ENCODE measurements around the gene LRRN3. TPM values are rescaled to one million over a fixed set of nuclear protein-coding genes. Genes with fewer than 3 reads are reported as not detected.

Gene LRRN3
- polyA plus RNA-seq, 1 of the 3 experiments (the other 2 are of a cell fraction) = 2.1 TPM

DNA sequence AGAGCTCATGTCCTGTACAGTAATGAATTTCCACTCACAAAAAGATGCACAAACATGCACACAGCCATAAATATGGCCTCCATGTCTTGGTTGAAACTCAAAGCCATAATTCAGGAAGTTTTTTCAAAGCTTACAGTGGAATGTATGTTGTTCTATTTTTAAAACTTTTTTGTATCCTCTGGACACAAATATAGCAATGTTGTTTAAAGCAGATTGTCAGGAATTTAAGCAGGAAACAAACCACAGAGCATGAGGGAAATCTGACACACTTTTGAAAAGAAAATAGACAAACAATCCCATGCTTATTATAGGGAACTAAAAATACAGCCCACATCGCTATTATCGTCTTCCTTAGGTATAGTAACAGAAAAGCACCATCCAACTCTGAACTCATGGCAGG, 21.5 kb downstream of the LRRN3 start:
- TF ChIP-seq JUND (IDR thresholded peaks at IDR 0.05) (0 out of 2 replicates have a peak, but pooled peaks have one; percentile 6), MEF2A (IDR thresholded peaks at IDR 0.05; ENCODE audit: borderline replicate concordance, low read depth) (peak; percentile 76; the same call in 1 of the 2 replicates), RCOR1 (IDR thresholded peaks at IDR 0.05; ENCODE audit: low read length) (no peak), GABPA (IDR thresholded peaks at IDR 0.05; ENCODE audit: low read depth) (no peak), POLR2AphosphoS5 (IDR thresholded peaks at IDR 0.05; ENCODE audit: low read depth, low read length) (no peak), YY1 (IDR thresholded peaks at IDR 0.05; ENCODE audit: low read depth) (no peak)
- TF ChIP-seq, protein P1, sequence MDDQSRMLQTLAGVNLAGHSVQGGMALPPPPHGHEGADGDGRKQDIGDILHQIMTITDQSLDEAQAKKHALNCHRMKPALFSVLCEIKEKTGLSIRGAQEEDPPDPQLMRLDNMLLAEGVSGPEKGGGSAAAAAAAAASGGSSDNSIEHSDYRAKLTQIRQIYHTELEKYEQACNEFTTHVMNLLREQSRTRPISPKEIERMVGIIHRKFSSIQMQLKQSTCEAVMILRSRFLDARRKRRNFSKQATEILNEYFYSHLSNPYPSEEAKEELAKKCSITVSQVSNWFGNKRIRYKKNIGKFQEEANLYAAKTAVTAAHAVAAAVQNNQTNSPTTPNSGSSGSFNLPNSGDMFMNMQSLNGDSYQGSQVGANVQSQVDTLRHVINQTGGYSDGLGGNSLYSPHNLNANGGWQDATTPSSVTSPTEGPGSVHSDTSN (IDR thresholded peaks at IDR 0.05) = peak; percentile 40
- TF ChIP-seq, protein P2, sequence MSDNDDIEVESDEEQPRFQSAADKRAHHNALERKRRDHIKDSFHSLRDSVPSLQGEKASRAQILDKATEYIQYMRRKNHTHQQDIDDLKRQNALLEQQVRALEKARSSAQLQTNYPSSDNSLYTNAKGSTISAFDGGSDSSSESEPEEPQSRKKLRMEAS (IDR thresholded peaks at IDR 0.05; ENCODE audit: low read depth) = no peak
- Histone ChIP-seq H4K20me1 (ENCODE audit: insufficient read depth) (no peaks in the 10 kb centered on the region), H3K4me3 (ENCODE audit: low read depth in 2 of 2, low read length in 1 of 2) (0 out of 4 replicates have a peak overlapping the region, but pooled peaks of 1 of the 2 experiments have one; percentile 4), H3K79me2 (ENCODE audit: insufficient read depth) (no peaks in the 10 kb centered on the region), H3F3A (replicated peaks; ENCODE audit: insufficient read depth) (no peaks in the 10 kb centered on the region), H3K27me3 (ENCODE audit: insufficient read depth) (no peaks in the 10 kb centered on the region), H2AFZ (ENCODE audit: low read depth) (no peak overlapping the region), H3K4me2 (no peak overlapping the region), H3K9ac (no peak overlapping the region), H3K4me1 (ENCODE audit: control insufficient read depth in 1 of 2, insufficient read depth in 2 of 2, low read depth in 1 of 2, low read length in 1 of 2) (peaks cover 29 to 37% of the 10 kb centered on the region in 2 experiments), H3K27ac (ENCODE audit: low read depth in 2 of 2, low read length in 1 of 2) (peak overlapping the region; percentile 36 to 67; a peak in 2 of 4 replicates), H3K9me2 (no peaks in the 10 kb centered on the region), H3K9me3 (no peaks in the 10 kb centered on the region), H3K36me3 (replicated peaks in 1 of 2; ENCODE audit: control insufficient read depth in 1 of 2, insufficient read depth in 2 of 2, low read length in 1 of 2) (peaks cover 0 to 4% of the 10 kb centered on the region in 2 experiments)
- POLR2A ChIA-PET = no interaction called here
- CTCF ChIA-PET = interaction anchor here (0.8 to 1.4 kb wide), 3 partner anchors 10 to 14 kb away, joined by 3 to 5 read pairs (median 3); no protein-coding TSS in a partner anchor
- 78% methylated on average over 2 of the region's 2 CpGs for WGBS (ENCODE audit: low lambda C conversion rate)
- no peak for DNase-seq

DNA sequence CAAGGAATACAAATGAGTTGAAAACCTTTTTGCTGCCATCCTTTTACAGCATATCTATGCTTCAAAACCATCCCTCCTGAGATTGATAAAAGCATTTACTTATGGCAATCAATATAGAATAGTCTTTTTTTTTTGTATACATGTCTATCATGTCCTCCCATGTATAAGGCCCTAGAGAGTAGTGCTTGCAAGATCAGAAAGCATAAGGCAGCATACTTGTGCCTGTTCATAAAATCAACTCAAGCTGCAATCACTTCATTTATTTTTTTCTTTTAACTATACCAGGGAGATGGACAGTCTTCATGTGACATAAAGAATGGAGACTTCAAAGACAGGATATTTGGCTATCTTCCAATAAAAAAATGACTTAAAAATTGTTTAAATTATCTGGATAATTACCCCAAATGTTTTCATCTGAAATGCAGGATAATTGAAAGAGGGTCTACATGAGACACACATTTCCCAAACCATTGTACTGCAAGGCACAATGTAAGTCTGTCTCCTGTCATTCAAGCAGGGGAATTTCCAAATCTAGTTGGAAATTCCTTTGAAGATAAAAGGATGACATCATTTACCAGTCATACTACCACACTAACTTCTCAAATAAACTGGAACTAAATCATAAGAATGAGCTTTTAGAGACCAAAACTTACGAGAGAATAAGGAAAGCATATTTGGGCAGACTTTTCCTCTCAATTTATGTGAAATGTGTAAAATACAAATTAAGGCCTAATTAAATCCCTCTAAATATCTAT, 22.5 kb downstream of the LRRN3 start:
- Histone ChIP-seq H3K9me3 (no peaks in the 10 kb centered on the region), H3K4me3 (ENCODE audit: low read depth in 2 of 2, low read length in 1 of 2) (no peak overlapping the region), H2AFZ (ENCODE audit: low read depth) (no peak overlapping the region), H3K9me2 (no peaks in the 10 kb centered on the region), H3F3A (replicated peaks; ENCODE audit: insufficient read depth) (no peaks in the 10 kb centered on the region), H3K36me3 (replicated peaks in 1 of 2; ENCODE audit: control insufficient read depth in 1 of 2, insufficient read depth in 2 of 2, low read length in 1 of 2) (peaks cover 0 to 4% of the 10 kb centered on the region in 2 experiments), H3K27me3 (ENCODE audit: insufficient read depth) (no peaks in the 10 kb centered on the region), H3K79me2 (ENCODE audit: insufficient read depth) (no peaks in the 10 kb centered on the region), H3K4me2 (peak overlapping the region; percentile 16), H3K4me1 (ENCODE audit: control insufficient read depth in 1 of 2, insufficient read depth in 2 of 2, low read depth in 1 of 2, low read length in 1 of 2) (peaks cover 19 to 27% of the 10 kb centered on the region in 2 experiments; a peak in 3 of 4 replicates), H3K27ac (ENCODE audit: low read depth in 2 of 2, low read length in 1 of 2) (peak overlapping the region; percentile 36 to 67; a peak in 3 of 4 replicates), H3K9ac (no peak overlapping the region), H4K20me1 (ENCODE audit: insufficient read depth) (no peaks in the 10 kb centered on the region)
- 12% methylated on average over 1 of the region's 1 CpG for WGBS (ENCODE audit: low lambda C conversion rate)
- CTCF ChIA-PET = no interaction called here
- no peak for DNase-seq
- POLR2A ChIA-PET = no interaction called here
- 0 out of 2 replicates have a peak, but pooled peaks have one; percentile 44 for TF ChIP-seq RXRA (IDR thresholded peaks at IDR 0.05; ENCODE audit: borderline replicate concordance, low read depth)
- peak; percentile 34; the same call in 1 of the 2 replicates for TF ChIP-seq TEAD4 (IDR thresholded peaks at IDR 0.05; ENCODE audit: borderline replicate concordance, insufficient read depth)
- peak; percentile 61 for TF ChIP-seq TCF12 (IDR thresholded peaks at IDR 0.05)
- TF ChIP-seq RCOR1 (IDR thresholded peaks at IDR 0.05; ENCODE audit: low read length) = 0 out of 2 replicates have a peak, but pooled peaks have one; percentile 18
- TF ChIP-seq RFX5 (IDR thresholded peaks at IDR 0.05; ENCODE audit: low read length) = no peak
- TF ChIP-seq, protein P1 (IDR thresholded peaks at IDR 0.05) = peak; percentile 92
- TF ChIP-seq JUND (IDR thresholded peaks at IDR 0.05) = peak; percentile 74
- TF ChIP-seq, protein P2 (IDR thresholded peaks at IDR 0.05; ENCODE audit: low read depth) = no peak
- peak in 1 of 2 experiments; percentile 33; a peak in 1 of 4 replicates for TF ChIP-seq EP300 (IDR thresholded peaks at IDR 0.05; ENCODE audit: borderline replicate concordance in 1 of 2, low read depth in 1 of 2, low read length in 1 of 2)
- TF ChIP-seq, protein P3, sequence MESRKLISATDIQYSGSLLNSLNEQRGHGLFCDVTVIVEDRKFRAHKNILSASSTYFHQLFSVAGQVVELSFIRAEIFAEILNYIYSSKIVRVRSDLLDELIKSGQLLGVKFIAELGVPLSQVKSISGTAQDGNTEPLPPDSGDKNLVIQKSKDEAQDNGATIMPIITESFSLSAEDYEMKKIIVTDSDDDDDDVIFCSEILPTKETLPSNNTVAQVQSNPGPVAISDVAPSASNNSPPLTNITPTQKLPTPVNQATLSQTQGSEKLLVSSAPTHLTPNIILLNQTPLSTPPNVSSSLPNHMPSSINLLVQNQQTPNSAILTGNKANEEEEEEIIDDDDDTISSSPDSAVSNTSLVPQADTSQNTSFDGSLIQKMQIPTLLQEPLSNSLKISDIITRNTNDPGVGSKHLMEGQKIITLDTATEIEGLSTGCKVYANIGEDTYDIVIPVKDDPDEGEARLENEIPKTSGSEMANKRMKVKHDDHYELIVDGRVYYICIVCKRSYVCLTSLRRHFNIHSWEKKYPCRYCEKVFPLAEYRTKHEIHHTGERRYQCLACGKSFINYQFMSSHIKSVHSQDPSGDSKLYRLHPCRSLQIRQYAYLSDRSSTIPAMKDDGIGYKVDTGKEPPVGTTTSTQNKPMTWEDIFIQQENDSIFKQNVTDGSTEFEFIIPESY (IDR thresholded peaks at IDR 0.05; ENCODE audit: borderline replicate concordance, low read depth) = no peak
- peak; percentile 72; the same call in 1 of the 2 replicates for TF ChIP-seq FOSL2 (IDR thresholded peaks at IDR 0.05; ENCODE audit: borderline replicate concordance, low read depth)

Data from SK-N-SH (cell line).